Cardiac muscle cell (in vitro differentiated cells and primary cell): Measurements from ENCODE around the gene SP2. TPM values are rescaled to one million over a fixed set of nuclear protein-coding genes. Genes with fewer than 3 reads are reported as not detected.

Experiments
- DNase-seq, 2 donors: peaks; one replicate each; pipeline versions ENCODE4 v3.0.0 to v3.0.0-alpha.2; 2010 to 2017; ENCODE audit warnings: low read depth in 1 of 2, low spot score in 1 of 2
- H3K27ac ChIP-seq: fragments of 200-600 bp; sonication (generic); 2 replicates; pipeline ENCODE4 v1.5.1; 2016
- H3K27me3 ChIP-seq: fragments of 200-600 bp; sonication (generic); 2 replicates; pipeline ENCODE4 v1.6.0; 2016; ENCODE audit warnings: control low read depth
- H3K36me3 ChIP-seq: fragments of 200-600 bp; sonication (generic); 2 replicates; pipeline ENCODE4 v1.5.1; 2016; ENCODE audit warnings: control low read depth
- H3K4me1 ChIP-seq: fragments of 200-600 bp; sonication (generic); 2 replicates; pipeline ENCODE4 v1.8.1; 2017; ENCODE audit warnings: low read depth, mild to moderate bottlenecking, mixed run types
- H3K4me3 ChIP-seq: fragments of 200-600 bp; sonication (generic); 2 replicates; pipeline ENCODE4 v1.5.1; 2016; ENCODE audit warnings: mild to moderate bottlenecking
- H3K9me3 ChIP-seq: fragments of 200-600 bp; sonication (generic); 2 replicates; pipeline ENCODE4 v1.5.1; 2017; ENCODE audit warnings: low read depth, mild to moderate bottlenecking, control low read depth
- CTCF ChIP-seq: IDR thresholded peaks from 2 replicates; pipeline ENCODE4 v1.5.1; 2012; ENCODE audit warnings: low read depth, mild to moderate bottlenecking, low read length
- polyA plus RNA-seq: library from polyadenylated mRNA; unstranded; fragments of >200 nt; fragmentation: Nextera tagmentation; extraction: Ambion mirVana; gene quantifications from 2 replicates; pipeline ENCODE4 v1.2.1, GENCODE V29; 2016
- total RNA-seq: library from RNA; depleted of rRNA; stranded (reverse); fragments of >200 nt; gene quantifications from 2 replicates; pipeline ENCODE4 v1.2.3, GENCODE V29; 2016

The SP2 gene
- total and polyA plus RNA-seq, 2 experiments from 2014 or later: 3.7 to 10.5 TPM

- DNase-seq: no peak
- Histone ChIP-seq H3K36me3 (no peaks in the 10 kb centered on the region), H3K4me1 (peaks cover 2% of the 10 kb centered on the region), H3K27me3 (no peaks in the 10 kb centered on the region), H3K27ac (no peak overlapping the region), H3K9me3 (no peaks in the 10 kb centered on the region), H3K4me3 (no peak overlapping the region)
- TF ChIP-seq CTCF: no peak
Observed at GRCh38 chr17:47952171-47953021, 56.4 kb downstream of the SP2 start.

- Histone ChIP-seq H3K27me3 (no peaks in the 10 kb centered on the region), H3K4me3 (no peak overlapping the region)
- no peak for TF ChIP-seq CTCF
Observed at GRCh38 chr17:47953909-47954308, 57.9 kb downstream of the SP2 start.

GRCh38 chr17:47955497-47956461 is 59.7 kb downstream of the SP2 start:
- Histone ChIP-seq H3K4me1 (peaks cover 4% of the 10 kb centered on the region), H3K27me3 (no peaks in the 10 kb centered on the region), H3K27ac (no peak overlapping the region), H3K36me3 (no peaks in the 10 kb centered on the region), H3K9me3 (no peaks in the 10 kb centered on the region), H3K4me3 (no peak overlapping the region)
- no peak for DNase-seq
- no peak for TF ChIP-seq CTCF

More at GRCh38 chr17:47953909-47954308, 57.9 kb downstream of the SP2 start:
- no peak overlapping the region for H3K27ac ChIP-seq
- H3K4me1 ChIP-seq: peaks cover 4% of the 10 kb centered on the region
- no peaks in the 10 kb centered on the region for H3K36me3 ChIP-seq
- no peak for DNase-seq
- H3K9me3 ChIP-seq: no peaks in the 10 kb centered on the region

GRCh38 chr17:47956791-47957590 is 61.0 kb downstream of the SP2 start:
- Histone ChIP-seq H3K27me3 (no peaks in the 10 kb centered on the region), H3K27ac (no peak overlapping the region), H3K4me3 (no peak overlapping the region), H3K9me3 (no peaks in the 10 kb centered on the region), H3K36me3 (no peaks in the 10 kb centered on the region), H3K4me1 (peaks cover 4% of the 10 kb centered on the region)
- TF ChIP-seq CTCF: no peak
- no peak for DNase-seq
